Measurements from ENCODE around the gene PANX2.

The PANX2 gene

GRCh38 chr22:50190182-50190940, 19.8 kb downstream of the PANX2 start:
- H3K27me3 Mint-ChIP-seq (ENCODE audit: low read depth), result no peaks in the 10 kb centered on the region
- H3K36me3 Mint-ChIP-seq (ENCODE audit: low read depth), result peaks cover 17% of the 10 kb centered on the region
- no peaks in the 10 kb centered on the region for H3K9me3 Mint-ChIP-seq
- peak overlapping the region; percentile 100 for H3K27ac Mint-ChIP-seq
- DNase-seq (ENCODE audit: low spot score), result peak; percentile 82
- H3K4me1 Mint-ChIP-seq (ENCODE audit: low read depth), result peaks cover 32% of the 10 kb centered on the region
- H3K4me3 Mint-ChIP-seq, result peak overlapping the region; percentile 97

DNA sequence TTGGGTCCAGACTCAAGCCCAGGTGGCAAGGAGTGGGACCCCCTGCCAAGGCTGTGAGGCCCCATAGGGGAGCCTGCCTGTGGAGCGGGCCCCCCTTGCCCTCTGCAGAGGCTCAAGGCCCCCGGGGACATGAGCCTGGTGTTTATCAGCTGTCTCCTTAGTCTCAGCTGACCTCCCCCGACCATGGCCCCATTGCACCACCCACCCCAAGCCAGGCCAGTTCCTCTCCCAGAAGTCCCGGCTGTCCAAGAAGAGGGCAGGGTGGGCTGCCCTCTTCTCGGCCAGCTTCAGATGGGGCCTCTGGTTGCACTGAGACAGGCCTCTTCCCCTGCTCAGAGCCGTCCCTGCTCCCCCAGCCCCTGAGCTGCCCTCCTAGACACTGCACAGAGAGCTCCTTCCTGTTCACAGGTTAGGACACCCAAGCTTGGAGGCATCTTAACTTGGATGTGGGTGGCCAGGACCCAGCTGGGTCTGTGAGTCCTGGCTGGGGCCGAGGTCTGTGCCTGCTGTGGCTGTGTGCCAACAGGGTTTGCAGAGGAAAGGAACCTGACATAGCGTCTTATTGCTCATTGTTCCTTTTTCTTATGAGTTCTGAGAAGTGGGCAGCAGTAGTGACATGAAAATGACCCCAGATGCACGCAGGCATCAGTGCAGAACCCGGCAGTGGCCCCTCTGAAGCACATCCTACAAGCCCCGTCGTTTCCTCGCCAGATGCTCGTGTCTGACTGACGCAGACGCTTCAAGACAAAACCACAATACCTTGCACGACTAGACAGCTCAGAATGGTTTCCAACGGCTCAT, 20.6 kb downstream of the PANX2 start:
- H3K36me3 Mint-ChIP-seq (ENCODE audit: low read depth), result peaks cover 17% of the 10 kb centered on the region
- no peaks in the 10 kb centered on the region for H3K9me3 Mint-ChIP-seq
- DNase-seq (ENCODE audit: low spot score), result peak; percentile 63
- no peaks in the 10 kb centered on the region for H3K27me3 Mint-ChIP-seq (ENCODE audit: low read depth)
- peak overlapping the region; percentile 97 for H3K4me3 Mint-ChIP-seq
- H3K4me1 Mint-ChIP-seq (ENCODE audit: low read depth), result peaks cover 30% of the 10 kb centered on the region
- peak overlapping the region; percentile 100 for H3K27ac Mint-ChIP-seq

GRCh38 chr22:50192436-50193204, 22.1 kb downstream of the PANX2 start:
- H3K27ac Mint-ChIP-seq, result peak overlapping the region; percentile 100
- peaks cover 12% of the 10 kb centered on the region for H3K36me3 Mint-ChIP-seq (ENCODE audit: low read depth)
- no peaks in the 10 kb centered on the region for H3K9me3 Mint-ChIP-seq
- no peaks in the 10 kb centered on the region for H3K27me3 Mint-ChIP-seq (ENCODE audit: low read depth)
- peak overlapping the region; percentile 97 for H3K4me3 Mint-ChIP-seq
- H3K4me1 Mint-ChIP-seq (ENCODE audit: low read depth), result peaks cover 27% of the 10 kb centered on the region
- DNase-seq (ENCODE audit: low spot score), result no peak

GRCh38 chr22:50193621-50194020, 23.1 kb downstream of the PANX2 start:
- Mint-ChIP-seq H3K4me1 (ENCODE audit: low read depth) (peaks cover 23% of the 10 kb centered on the region), H3K36me3 (ENCODE audit: low read depth) (peaks cover 12% of the 10 kb centered on the region), H3K27ac (no peak overlapping the region)

DNA sequence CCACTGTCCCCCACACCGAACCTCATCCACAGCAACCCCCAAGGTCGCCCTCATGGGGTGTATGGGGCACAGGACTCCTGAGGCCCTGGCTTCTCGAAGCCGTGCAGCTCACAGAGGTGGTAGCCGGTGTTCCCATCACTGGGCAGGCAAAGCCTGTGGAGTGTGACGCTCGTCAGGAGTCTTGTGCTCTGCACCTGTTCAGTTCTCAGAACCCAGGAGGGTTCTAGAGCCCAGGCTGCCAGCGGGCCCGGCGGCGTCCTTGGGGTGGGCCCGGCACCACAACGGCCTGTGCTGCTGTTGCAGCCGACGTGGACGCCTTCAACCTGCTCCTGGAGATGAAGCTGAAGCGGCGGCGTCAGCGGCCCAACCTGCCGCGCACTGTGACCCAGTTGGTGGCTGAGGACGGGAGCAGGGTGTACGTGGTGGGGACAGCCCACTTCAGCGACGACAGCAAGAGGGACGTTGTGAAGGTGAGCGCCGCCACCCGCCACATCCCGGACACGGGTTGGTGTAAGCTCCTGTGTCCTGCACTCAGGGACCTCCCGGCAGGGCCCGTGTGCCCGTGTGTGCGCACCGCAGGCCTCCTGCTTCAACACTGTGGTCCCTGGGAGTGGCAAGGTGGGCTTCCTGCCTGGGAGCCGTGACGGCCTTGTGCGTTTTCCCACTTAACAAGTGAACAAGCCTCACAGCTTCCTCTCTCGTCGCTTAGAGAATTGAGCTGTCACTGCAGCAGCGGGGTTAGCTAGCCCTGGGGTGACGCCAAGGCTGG, 23.7 kb downstream of the PANX2 start:
- Mint-ChIP-seq H3K36me3 (ENCODE audit: low read depth) (peaks cover 12% of the 10 kb centered on the region), H3K9me3 (no peaks in the 10 kb centered on the region), H3K27ac (no peak overlapping the region), H3K4me1 (ENCODE audit: low read depth) (peaks cover 22% of the 10 kb centered on the region), H3K27me3 (ENCODE audit: low read depth) (no peaks in the 10 kb centered on the region), H3K4me3 (no peak overlapping the region)
- no peak for DNase-seq (ENCODE audit: low spot score)

More at GRCh38 chr22:50193621-50194020, 23.1 kb downstream of the PANX2 start:
- no peak for DNase-seq (ENCODE audit: low spot score)
- Mint-ChIP-seq H3K27me3 (ENCODE audit: low read depth) (no peaks in the 10 kb centered on the region), H3K4me3 (no peak overlapping the region), H3K9me3 (no peaks in the 10 kb centered on the region)

- Mint-ChIP-seq H3K27ac (no peak overlapping the region), H3K36me3 (ENCODE audit: low read depth) (peaks cover 14% of the 10 kb centered on the region), H3K4me1 (ENCODE audit: low read depth) (peaks cover 16% of the 10 kb centered on the region), H3K27me3 (ENCODE audit: low read depth) (no peaks in the 10 kb centered on the region), H3K9me3 (no peaks in the 10 kb centered on the region), H3K4me3 (no peak overlapping the region)
- DNase-seq (ENCODE audit: low spot score), result no peak
These were observed 25.7 kb downstream of the PANX2 start for GRCh38 chr22:50196256-50196655.

DNA sequence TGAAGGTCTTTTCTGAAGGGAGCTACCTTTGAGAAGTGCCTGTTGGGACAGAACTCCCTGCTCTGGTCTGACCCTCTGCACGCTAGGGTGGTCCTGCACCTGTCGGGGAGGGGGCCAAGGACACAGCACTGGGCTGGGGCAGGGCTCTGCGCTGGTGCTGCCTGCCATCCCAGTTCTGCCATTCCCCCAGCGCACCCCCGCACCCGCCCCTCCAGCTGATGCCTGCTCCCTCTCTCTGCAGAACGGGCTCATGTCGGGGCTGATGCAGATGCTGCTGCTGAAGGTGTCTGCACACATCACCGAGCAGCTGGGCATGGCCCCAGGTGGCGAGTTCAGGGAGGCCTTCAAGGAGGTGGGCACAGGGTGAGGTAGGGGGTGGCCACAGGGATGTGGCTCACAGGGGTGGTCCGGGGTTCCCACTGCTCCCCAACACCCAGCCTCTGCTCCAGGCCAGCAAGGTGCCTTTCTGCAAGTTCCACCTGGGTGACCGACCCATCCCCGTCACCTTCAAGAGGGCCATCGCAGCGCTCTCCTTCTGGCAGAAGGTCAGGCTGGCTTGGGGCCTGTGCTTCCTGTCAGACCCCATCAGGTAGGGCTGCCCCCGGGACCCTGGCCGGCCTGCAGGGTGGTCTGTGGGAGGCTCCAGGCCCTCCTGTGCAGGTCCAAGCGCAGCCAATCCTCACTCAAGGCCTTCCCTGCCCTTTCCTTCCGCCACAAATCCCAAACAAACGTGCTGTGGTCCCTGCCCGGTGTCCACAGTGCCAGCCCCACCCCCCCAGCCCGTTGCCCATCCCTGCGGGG, 26.7 kb downstream of the PANX2 start:
- DNase-seq (ENCODE audit: low spot score), result no peak
- peaks cover 10% of the 10 kb centered on the region for H3K36me3 Mint-ChIP-seq (ENCODE audit: low read depth)
- no peaks in the 10 kb centered on the region for H3K9me3 Mint-ChIP-seq
- H3K27ac Mint-ChIP-seq, result no peak overlapping the region
- H3K4me1 Mint-ChIP-seq (ENCODE audit: low read depth), result peaks cover 14% of the 10 kb centered on the region
- H3K4me3 Mint-ChIP-seq, result no peak overlapping the region
- no peaks in the 10 kb centered on the region for H3K27me3 Mint-ChIP-seq (ENCODE audit: low read depth)

DNA sequence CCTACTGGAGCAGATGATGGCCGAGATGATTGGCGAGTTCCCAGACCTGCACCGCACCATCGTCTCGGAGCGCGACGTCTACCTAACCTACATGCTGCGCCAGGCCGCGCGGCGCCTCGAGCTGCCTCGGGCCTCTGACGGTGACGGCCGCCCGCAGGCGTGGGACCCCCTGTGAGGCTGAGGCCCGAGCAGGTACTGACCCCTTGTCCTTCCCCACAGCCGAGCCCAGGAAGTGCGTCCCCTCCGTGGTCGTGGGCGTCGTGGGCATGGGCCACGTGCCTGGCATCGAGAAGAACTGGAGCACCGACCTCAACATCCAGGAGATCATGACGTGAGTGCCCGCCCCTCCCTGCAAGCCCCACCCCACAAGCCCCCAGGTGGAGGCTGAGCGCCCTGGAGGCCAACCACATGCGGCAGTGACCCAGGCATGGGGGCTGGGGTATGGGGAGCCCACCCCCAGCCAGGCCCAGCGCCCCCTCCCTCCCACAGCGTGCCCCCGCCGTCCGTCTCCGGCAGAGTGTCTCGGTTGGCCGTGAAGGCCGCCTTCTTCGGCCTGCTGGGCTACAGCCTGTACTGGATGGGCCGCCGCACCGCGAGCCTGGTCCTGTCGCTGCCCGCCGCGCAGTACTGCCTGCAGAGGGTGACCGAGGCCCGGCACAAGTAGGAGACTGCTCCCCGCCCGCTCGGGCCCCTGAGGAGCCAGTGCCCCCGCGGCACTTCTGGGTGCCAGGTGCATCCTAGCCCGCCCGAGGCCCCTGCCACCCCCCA, 27.5 kb downstream of the PANX2 start:
- Mint-ChIP-seq H3K27me3 (ENCODE audit: low read depth) (no peaks in the 10 kb centered on the region), H3K36me3 (ENCODE audit: low read depth) (peaks cover 8% of the 10 kb centered on the region), H3K9me3 (no peaks in the 10 kb centered on the region), H3K4me3 (no peak overlapping the region), H3K27ac (no peak overlapping the region), H3K4me1 (ENCODE audit: low read depth) (peaks cover 12% of the 10 kb centered on the region)
- no peak for DNase-seq (ENCODE audit: low spot score)

- H3K27ac Mint-ChIP-seq, result no peak overlapping the region
- peaks cover 14% of the 10 kb centered on the region for H3K36me3 Mint-ChIP-seq (ENCODE audit: low read depth)
- no peaks in the 10 kb centered on the region for H3K9me3 Mint-ChIP-seq
- no peak overlapping the region for H3K4me3 Mint-ChIP-seq
- H3K27me3 Mint-ChIP-seq (ENCODE audit: low read depth), result no peaks in the 10 kb centered on the region
- peaks cover 12% of the 10 kb centered on the region for H3K4me1 Mint-ChIP-seq (ENCODE audit: low read depth)
- DNase-seq (ENCODE audit: low spot score), result no peak
These were observed 28.1 kb downstream of the PANX2 start for GRCh38 chr22:50198624-50199017.

DNA sequence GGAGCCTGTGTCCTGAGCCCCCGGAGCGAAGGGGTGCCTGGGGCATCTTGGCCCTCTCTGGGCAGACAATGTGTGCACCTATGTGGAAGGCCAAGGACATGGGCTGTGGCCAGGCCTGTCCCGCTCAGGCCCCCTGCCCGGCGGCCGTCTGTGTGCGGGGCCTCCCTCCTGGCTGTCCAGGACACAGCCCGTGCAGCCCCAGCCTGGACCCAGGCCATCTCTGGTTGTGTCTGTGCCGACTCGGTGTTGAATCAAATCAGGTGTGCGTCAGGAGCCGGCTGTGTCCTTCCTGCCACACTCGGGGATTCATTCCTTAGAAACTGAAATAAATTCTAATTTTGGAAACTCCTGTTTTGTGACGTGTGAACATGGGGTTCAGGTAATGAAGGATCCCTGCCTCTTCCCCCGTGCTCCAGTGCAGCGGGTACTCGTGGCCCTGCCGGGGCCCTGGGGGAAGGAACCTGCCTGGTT, 28.8 kb downstream of the PANX2 start:
- H3K36me3 Mint-ChIP-seq (ENCODE audit: low read depth), result peaks cover 17% of the 10 kb centered on the region
- H3K9me3 Mint-ChIP-seq, result no peaks in the 10 kb centered on the region
- peak overlapping the region; percentile 69 for H3K27ac Mint-ChIP-seq
- H3K27me3 Mint-ChIP-seq (ENCODE audit: low read depth), result no peaks in the 10 kb centered on the region
- H3K4me3 Mint-ChIP-seq, result peak overlapping the region; percentile 71
- no peak for DNase-seq (ENCODE audit: low spot score)
- peaks cover 13% of the 10 kb centered on the region for H3K4me1 Mint-ChIP-seq (ENCODE audit: low read depth)

GRCh38 chr22:50199829-50200460, 29.4 kb downstream of the PANX2 start:
- peak overlapping the region; percentile 69 for H3K27ac Mint-ChIP-seq
- H3K9me3 Mint-ChIP-seq, result no peaks in the 10 kb centered on the region
- DNase-seq (ENCODE audit: low spot score), result no peak
- H3K4me3 Mint-ChIP-seq, result peak overlapping the region; percentile 71
- peaks cover 15% of the 10 kb centered on the region for H3K4me1 Mint-ChIP-seq (ENCODE audit: low read depth)
- peaks cover 19% of the 10 kb centered on the region for H3K36me3 Mint-ChIP-seq (ENCODE audit: low read depth)
- no peaks in the 10 kb centered on the region for H3K27me3 Mint-ChIP-seq (ENCODE audit: low read depth)
